PC-3 (cell line): ENCODE results near the gene SUPT6H. TPM values are rescaled to one million over a fixed set of nuclear protein-coding genes. Genes with fewer than 3 reads are reported as not detected.

Experiments
- ATAC-seq: fragments of 200-7000 bp; cut with Tn5 transposase; 2 replicates; pipeline ENCODE4 v1.9.1; 2020; ENCODE audit warnings: mild to moderate bottlenecking, moderate library complexity
- BruUV-seq: library from RNA; stranded (reverse); fragments of 400-500 nt; replicated peaks from 2 replicates; lab custom pipeline; 2021; lab: Mats Ljungman, UMichigan
- CTCF ChIA-PET: fragments of 300-600 bp; sonication (Branson Sonifier 250); formaldehyde crosslinking; loops from one replicate; lab custom pipeline; 2022; ENCODE audit warnings: antibody characterized with exemption; lab: Charles Lee
- POLR2A ChIA-PET: fragments of 300-600 bp; sonication (Branson Sonifier 250); formaldehyde crosslinking; loops from one replicate; lab custom pipeline; 2022; ENCODE audit warnings: antibody characterized with exemption; ENCODE audit not compliant: unreplicated experiment; lab: Charles Lee
- DNase-seq: peaks from one replicate; pipeline ENCODE4 v3.0.0-alpha.2; 2015
- H2AFZ ChIP-seq: fragments of 300-600 bp; sonication (generic); 2 replicates; pipeline ENCODE4 v1.6.0; 2016; ENCODE audit warnings: antibody characterized with exemption, low read length
- H3F3A ChIP-seq: fragments of 300-600 bp; sonication (generic); one replicate; pipeline ENCODE4 v1.6.0; 2017; ENCODE audit warnings: antibody characterized with exemption, low read length, control low read depth, mild to moderate bottlenecking; ENCODE audit not compliant: unreplicated experiment
- H3K27ac ChIP-seq: fragments of 300-600 bp; sonication (generic); 2 replicates; pipeline ENCODE4 v1.5.1; 2016; ENCODE audit warnings: mild to moderate bottlenecking, low read length
- H3K27me3 ChIP-seq: fragments of 300-600 bp; sonication (generic); 2 replicates; pipeline ENCODE4 v1.6.1; 2016; ENCODE audit warnings: low read length, mixed read lengths
- H3K36me3 ChIP-seq: fragments of 300-600 bp; sonication (generic); 2 replicates; pipeline ENCODE4 v1.6.1; 2016; ENCODE audit warnings: low read depth, mixed run types, low read length, mixed read lengths
- H3K4me1 ChIP-seq: fragments of 300-600 bp; sonication (generic); 2 replicates; pipeline ENCODE4 v1.5.1; 2016; ENCODE audit warnings: low read length; ENCODE audit not compliant: insufficient read depth
- H3K4me2 ChIP-seq: fragments of 300-600 bp; sonication (generic); 2 replicates; pipeline ENCODE4 v1.6.0; 2016; ENCODE audit warnings: low read length
- H3K4me3 ChIP-seq: fragments of 300-600 bp; sonication (generic); 2 replicates; pipeline ENCODE4 v1.5.1; 2016; ENCODE audit warnings: mild to moderate bottlenecking, low read length, mixed read lengths
- H3K79me2 ChIP-seq: fragments of 300-600 bp; sonication (generic); 2 replicates; pipeline ENCODE4 v1.6.1; 2017; ENCODE audit warnings: low read length, mixed read lengths
- H3K9ac ChIP-seq: fragments of 300-600 bp; sonication (generic); 2 replicates; pipeline ENCODE4 v1.6.0; 2016; ENCODE audit warnings: mild to moderate bottlenecking, low read length
- H3K9me2 ChIP-seq: fragments of 300-600 bp; sonication (generic); replicated peaks from 2 replicates; pipeline ENCODE4 v1.6.1; 2016; ENCODE audit warnings: mixed run types, low read length, mixed read lengths
- H3K9me3 ChIP-seq: fragments of 300-600 bp; sonication (generic); 2 replicates; pipeline ENCODE4 v1.6.1; 2016; ENCODE audit warnings: low read length, mixed read lengths
- H4K20me1 ChIP-seq: fragments of 300-600 bp; sonication (generic); 2 replicates; pipeline ENCODE4 v1.6.1; 2016; ENCODE audit warnings: low read length, mixed read lengths
- EZH2 ChIP-seq: fragments of 300-600 bp; sonication (generic); IDR thresholded peaks from one replicate; pipeline ENCODE4 v1.6.1; 2017; ENCODE audit warnings: antibody characterized with exemption, mild to moderate bottlenecking, low read length; ENCODE audit not compliant: unreplicated experiment
- EZH2phosphoT487 ChIP-seq: fragments of 300-600 bp; sonication (generic); IDR thresholded peaks from 2 replicates; pipeline ENCODE4 v1.6.1; 2018; ENCODE audit warnings: mild to moderate bottlenecking, antibody characterized with exemption, low read length, borderline replicate concordance
- intact Hi-C: fragments of 100-400 bp; cut with micrococcal nuclease; formaldehyde crosslinking; loops from 2 replicates; pipeline ENCODE4 v1.9.0; 2023
- total RNA-seq: library from RNA; depleted of rRNA; stranded (reverse); fragments of >200 nt; gene quantifications from 2 replicates; pipeline ENCODE4 v1.2.3, GENCODE V29; 2014
- TF ChIP-seq, protein P1 (sequence below): fragments of 300-600 bp; sonication (generic); conservative IDR thresholded peaks from 2 replicates; pipeline ENCODE4 v1.5.1; 2017; ENCODE audit warnings: antibody characterized with exemption, low read depth, mild to moderate bottlenecking, low read length

Gene SUPT6H
- total RNA-seq, 1 experiment from 2014 or later = 32.2 TPM

DNA sequence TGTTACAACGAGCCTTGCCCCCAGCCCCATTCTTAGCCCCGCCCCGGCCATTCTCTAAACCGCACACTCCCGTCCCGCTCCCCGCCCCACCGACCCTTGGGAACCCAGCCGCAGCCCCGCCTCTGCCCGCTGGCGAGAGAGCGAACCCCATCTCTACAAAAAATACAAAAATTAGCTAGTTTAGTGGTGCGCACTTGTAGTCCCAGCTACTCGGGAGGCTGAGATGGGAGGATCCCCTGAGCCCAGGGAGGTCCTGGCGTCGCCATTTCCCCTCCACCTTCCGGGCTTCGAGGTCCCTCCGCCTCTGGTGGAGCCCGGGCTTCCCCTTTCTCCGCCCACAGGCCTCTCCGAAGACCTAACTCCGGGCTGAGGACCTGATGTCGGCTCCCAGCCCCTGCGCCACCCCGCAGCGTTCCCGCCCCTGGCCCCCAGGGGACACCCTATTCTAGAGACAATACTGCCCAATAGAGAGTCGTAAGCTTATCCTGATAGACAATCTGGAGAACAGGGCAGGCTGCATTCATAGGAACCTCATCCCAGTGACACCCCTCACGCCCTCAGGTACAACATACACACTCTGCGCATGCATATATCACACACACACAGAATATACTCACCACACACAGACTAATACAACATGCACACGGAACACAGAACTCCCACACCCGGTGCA, 50.2 kb downstream of the SUPT6H start:
- ChIA-PET CTCF (no interaction called here), POLR2A (interaction anchor here (0.6 kb wide), 1 partner anchor 15 kb away, joined by 10 read pairs; no protein-coding TSS in a partner anchor)
- no peak for ATAC-seq
- TF ChIP-seq EZH2phosphoT487 (no peak), EZH2 (no peak)
- TF ChIP-seq, protein P1, sequence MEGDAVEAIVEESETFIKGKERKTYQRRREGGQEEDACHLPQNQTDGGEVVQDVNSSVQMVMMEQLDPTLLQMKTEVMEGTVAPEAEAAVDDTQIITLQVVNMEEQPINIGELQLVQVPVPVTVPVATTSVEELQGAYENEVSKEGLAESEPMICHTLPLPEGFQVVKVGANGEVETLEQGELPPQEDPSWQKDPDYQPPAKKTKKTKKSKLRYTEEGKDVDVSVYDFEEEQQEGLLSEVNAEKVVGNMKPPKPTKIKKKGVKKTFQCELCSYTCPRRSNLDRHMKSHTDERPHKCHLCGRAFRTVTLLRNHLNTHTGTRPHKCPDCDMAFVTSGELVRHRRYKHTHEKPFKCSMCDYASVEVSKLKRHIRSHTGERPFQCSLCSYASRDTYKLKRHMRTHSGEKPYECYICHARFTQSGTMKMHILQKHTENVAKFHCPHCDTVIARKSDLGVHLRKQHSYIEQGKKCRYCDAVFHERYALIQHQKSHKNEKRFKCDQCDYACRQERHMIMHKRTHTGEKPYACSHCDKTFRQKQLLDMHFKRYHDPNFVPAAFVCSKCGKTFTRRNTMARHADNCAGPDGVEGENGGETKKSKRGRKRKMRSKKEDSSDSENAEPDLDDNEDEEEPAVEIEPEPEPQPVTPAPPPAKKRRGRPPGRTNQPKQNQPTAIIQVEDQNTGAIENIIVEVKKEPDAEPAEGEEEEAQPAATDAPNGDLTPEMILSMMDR = no peak
- Histone ChIP-seq H3K27ac (no peak overlapping the region), H3K4me3 (no peak overlapping the region), H3K9ac (no peak overlapping the region), H2AFZ (no peak overlapping the region), H3K4me2 (no peak overlapping the region), H3K27me3 (no peaks in the 10 kb centered on the region), H3K4me1 (peaks cover 10% of the 10 kb centered on the region; the same call in 1 of the 2 replicates), H3F3A (no peaks in the 10 kb centered on the region), H4K20me1 (no peaks in the 10 kb centered on the region; the same call in 1 of the 2 replicates), H3K79me2 (peaks cover 20% of the 10 kb centered on the region), H3K9me2 (no peaks in the 10 kb centered on the region), H3K36me3 (peaks cover 10% of the 10 kb centered on the region; the same call in 1 of the 2 replicates), H3K9me3 (no peaks in the 10 kb centered on the region)
- intact Hi-C loops = loop anchor here (10.0 kb wide), 1 partner anchor 67 kb away; the partner anchor contains the start of gene BLTP2
- BruUV-seq = no TSS peak
- DNase-seq = no peak

DNA sequence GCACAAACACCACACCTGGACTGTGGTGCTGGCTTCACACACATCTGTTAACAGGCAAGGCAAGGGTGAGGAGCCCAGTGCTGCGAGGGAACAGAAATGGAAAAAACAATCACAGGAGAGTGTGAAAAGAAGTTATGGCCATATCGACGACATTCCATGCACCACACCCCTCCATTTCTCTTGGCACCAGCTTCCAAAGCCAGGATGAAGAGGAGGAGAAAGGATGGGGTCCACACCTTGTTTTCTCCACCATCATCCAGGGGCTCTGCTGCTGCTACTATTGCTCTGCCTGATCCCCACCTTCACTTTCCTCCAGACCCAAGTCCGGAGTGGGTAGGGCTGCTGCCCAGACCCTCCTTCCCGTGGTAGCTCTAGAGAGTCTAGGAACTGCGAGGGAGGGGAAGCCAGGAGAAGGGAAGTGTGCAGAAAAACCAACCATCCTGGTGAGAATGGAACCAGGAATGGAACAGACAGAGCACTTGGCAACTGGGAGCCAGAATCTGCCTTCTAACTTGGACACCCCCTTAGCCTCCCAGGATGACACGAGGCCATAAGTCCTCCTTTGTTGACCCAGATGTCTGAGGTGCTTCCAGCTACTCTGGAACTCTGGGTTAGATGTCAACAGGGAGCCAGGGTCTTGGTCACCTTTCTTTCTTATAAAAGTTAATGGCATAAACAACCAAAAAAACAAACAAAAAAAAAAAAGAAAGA, 50.9 kb downstream of the SUPT6H start:
- DNase-seq = no peak
- Histone ChIP-seq H4K20me1 (no peaks in the 10 kb centered on the region; the same call in 1 of the 2 replicates), H3K27me3 (no peaks in the 10 kb centered on the region), H3K9ac (no peak overlapping the region), H3K9me3 (no peaks in the 10 kb centered on the region), H3K4me1 (peaks cover 10% of the 10 kb centered on the region), H3K4me2 (no peak overlapping the region), H3K9me2 (no peaks in the 10 kb centered on the region), H3F3A (no peaks in the 10 kb centered on the region), H3K36me3 (peaks cover 10% of the 10 kb centered on the region; the same call in 1 of the 2 replicates), H3K4me3 (no peak overlapping the region), H2AFZ (no peak overlapping the region), H3K79me2 (peaks cover 24% of the 10 kb centered on the region), H3K27ac (no peak overlapping the region)
- BruUV-seq = no TSS peak
- TF ChIP-seq EZH2 (no peak), EZH2phosphoT487 (no peak)
- TF ChIP-seq, protein P1 = no peak
- intact Hi-C loops = loop anchor here (10.0 kb wide), 1 partner anchor 68 kb away; the partner anchor contains the start of gene BLTP2
- ATAC-seq = no peak
- ChIA-PET POLR2A (no interaction called here), CTCF (no interaction called here)
